H9 (cell line): ENCODE measurements around the gene SOBP. TPM values are rescaled to one million over a fixed set of nuclear protein-coding genes. Genes with fewer than 3 reads are reported as not detected.
A peak's percentile ranks its signal among the peaks of the same experiment; 100 is the strongest.

Experiments
- DNase-seq: peaks from one replicate; pipeline ENCODE4 v3.0.0-alpha.2; 2017
- H2AFZ ChIP-seq: one replicate; pipeline ENCODE4 v1.6.1; 2013; ENCODE audit warnings: mild to moderate bottlenecking, low read length, control low read depth, moderate library complexity
- H2AK5ac ChIP-seq: 2 replicates; pipeline ENCODE4 v1.6.1; 2013; ENCODE audit warnings: low read length, control low read depth, mixed read lengths; ENCODE audit not compliant: insufficient read length
- H2BK120ac ChIP-seq: one replicate; pipeline ENCODE4 v1.6.1; 2013; ENCODE audit warnings: low read depth, mild to moderate bottlenecking, low read length, control low read depth, inconsistent platforms; ENCODE audit not compliant: poor library complexity, severe bottlenecking
- H2BK12ac ChIP-seq: 2 replicates; pipeline ENCODE4 v1.6.1; 2013; ENCODE audit warnings: low read length, control low read depth, mixed read lengths, low read depth; ENCODE audit not compliant: insufficient read length
- H2BK15ac ChIP-seq: 2 replicates; pipeline ENCODE4 v1.6.1; 2013; ENCODE audit warnings: low read depth, low read length, control low read depth
- H2BK20ac ChIP-seq: one replicate; pipeline ENCODE4 v1.6.1; 2013; ENCODE audit warnings: low read depth, mild to moderate bottlenecking, low read length, control low read depth, inconsistent platforms; ENCODE audit not compliant: poor library complexity, severe bottlenecking
- H2BK5ac ChIP-seq: 2 replicates; pipeline ENCODE4 v1.6.1; 2013; ENCODE audit warnings: low read length, control low read depth, mixed read lengths; ENCODE audit not compliant: insufficient read length
- H3K14ac ChIP-seq: 2 replicates; pipeline ENCODE4 v1.6.1; 2013; ENCODE audit warnings: low read length, control low read depth; ENCODE audit not compliant: insufficient read depth
- H3K18ac ChIP-seq: 2 replicates; pipeline ENCODE4 v1.6.1; 2013; ENCODE audit warnings: low read depth, mild to moderate bottlenecking, mixed read lengths, low read length, control low read depth; ENCODE audit not compliant: insufficient read length
- H3K23ac ChIP-seq: 2 replicates; pipeline ENCODE4 v1.6.1; 2013; ENCODE audit warnings: low read length, control low read depth, mixed read lengths, low read depth; ENCODE audit not compliant: insufficient read length
- H3K23me2 ChIP-seq: 2 replicates; pipeline ENCODE4 v1.6.1; 2013; ENCODE audit warnings: low read depth, mild to moderate bottlenecking, mixed read lengths, low read length, control low read depth; ENCODE audit not compliant: insufficient read length, poor library complexity, severe bottlenecking
- H3K27ac ChIP-seq: 2 replicates; pipeline ENCODE4 v1.5.1; 2013; ENCODE audit warnings: low read length, control low read depth, mixed read lengths, low read depth; ENCODE audit not compliant: insufficient read length
- H3K27me3 ChIP-seq: 2 replicates; pipeline ENCODE4 v1.6.1; 2013; ENCODE audit warnings: low read length, control low read depth, inconsistent platforms; ENCODE audit not compliant: insufficient read depth
- H3K4ac ChIP-seq: 2 replicates; pipeline ENCODE4 v1.6.1; 2013; ENCODE audit warnings: low read depth, mild to moderate bottlenecking, control low read depth, inconsistent platforms, low read length, moderate library complexity
- H3K4me1 ChIP-seq: 2 replicates; pipeline ENCODE4 v1.6.1; 2013; ENCODE audit warnings: low read length, control low read depth, inconsistent platforms; ENCODE audit not compliant: insufficient read depth
- H3K4me2 ChIP-seq: 2 replicates; pipeline ENCODE4 v1.6.1; 2013; ENCODE audit warnings: low read length, control low read depth, mixed read lengths; ENCODE audit not compliant: insufficient read length, insufficient read depth
- H3K56ac ChIP-seq: 2 replicates; pipeline ENCODE4 v1.6.1; 2013; ENCODE audit warnings: low read depth, mild to moderate bottlenecking, mixed read lengths, low read length, control low read depth; ENCODE audit not compliant: insufficient read length
- H3K79me1 ChIP-seq: 2 replicates; pipeline ENCODE4 v1.6.1; 2013; ENCODE audit warnings: low read depth, mild to moderate bottlenecking, moderate library complexity, low read length, control low read depth, inconsistent platforms; ENCODE audit not compliant: insufficient read depth, poor library complexity, severe bottlenecking
- H3K79me2 ChIP-seq: 2 replicates; pipeline ENCODE4 v1.6.1; 2013; ENCODE audit warnings: low read length, control low read depth, inconsistent platforms; ENCODE audit not compliant: insufficient read depth
- H3K9ac ChIP-seq: 2 replicates; pipeline ENCODE4 v1.6.1; 2013; ENCODE audit warnings: low read length, control low read depth, mixed read lengths; ENCODE audit not compliant: insufficient read length; ENCODE audit errors: extremely low read depth
- H3K9me3 ChIP-seq: one replicate; pipeline ENCODE4 v1.6.1; 2013; ENCODE audit warnings: low read depth, low read length, inconsistent platforms; ENCODE audit not compliant: control insufficient read depth
- H3T11ph ChIP-seq: one replicate; pipeline ENCODE4 v1.6.1; 2013; ENCODE audit warnings: mild to moderate bottlenecking, low read length, control low read depth, inconsistent platforms
- H4K20me1 ChIP-seq: one replicate; pipeline ENCODE4 v1.6.1; 2013; ENCODE audit not compliant: control insufficient read depth, insufficient read length, insufficient read depth
- H4K5ac ChIP-seq: 2 replicates; pipeline ENCODE4 v1.6.1; 2013; ENCODE audit warnings: low read depth, mild to moderate bottlenecking, mixed read lengths, low read length, control low read depth; ENCODE audit not compliant: insufficient read length
- H4K8ac ChIP-seq: replicated peaks from 2 replicates; pipeline ENCODE4 v1.6.1; 2013; ENCODE audit warnings: low read length, control low read depth, mixed read lengths, low read depth; ENCODE audit not compliant: insufficient read length
- H4K91ac ChIP-seq: 2 replicates; pipeline ENCODE4 v1.6.1; 2013; ENCODE audit warnings: low read depth, mild to moderate bottlenecking, moderate library complexity, mixed read lengths, low read length, control low read depth; ENCODE audit not compliant: insufficient read length
- H3K27ac Mint-ChIP-seq, 3 experiments: 2 replicates in 2 of 3; 3 replicates in 1 of 3; pipeline ENCODE4 v1.8.0; 2020 to 2021; ENCODE audit warnings: mixed read lengths in 3 of 3, mild to moderate bottlenecking in 1 of 3, moderate library complexity in 1 of 3
- H3K27me3 Mint-ChIP-seq: 2 replicates; pipeline ENCODE4 v1.8.0; 2021; ENCODE audit warnings: low read depth, mild to moderate bottlenecking, moderate library complexity, mixed read lengths
- H3K36me3 Mint-ChIP-seq, 3 experiments: 2 replicates in 2 of 3; 3 replicates in 1 of 3; pipeline ENCODE4 v1.8.0; 2020 to 2021; ENCODE audit warnings: low read depth in 3 of 3, mixed read lengths in 3 of 3; ENCODE audit not compliant: insufficient read depth in 1 of 3
- H3K4me1 Mint-ChIP-seq, 2 experiments: 2 replicates each; pipeline ENCODE4 v1.8.0; 2020; ENCODE audit warnings: mixed read lengths in 2 of 2
- H3K4me3 Mint-ChIP-seq, 2 experiments: 2 replicates in 1 of 2; 3 replicates in 1 of 2; pipeline ENCODE4 v1.8.0; 2020 to 2021; ENCODE audit warnings: mild to moderate bottlenecking in 2 of 2, mixed read lengths in 2 of 2, moderate library complexity in 1 of 2
- H3K9me3 Mint-ChIP-seq, 2 experiments: 2 replicates in 1 of 2; 3 replicates in 1 of 2; pipeline ENCODE4 v1.8.0; 2020; ENCODE audit warnings: mild to moderate bottlenecking in 2 of 2, mixed read lengths in 2 of 2, moderate library complexity in 1 of 2
- WGBS: extraction: QIAGEN DNeasy Blood & Tissue Kit; methylation state at CpG from one replicate; pipeline ENCODE4 v1.1.7; 2013; ENCODE audit warnings: missing lambda C conversion rate, low lambda C conversion rate, mixed read lengths; ENCODE audit not compliant: insufficient read length; ENCODE audit errors: extremely low coverage; 5-methylcytosine and 5-hydroxymethylcytosine counted together
- total RNA-seq: library from RNA; stranded (reverse); gene quantifications from 2 replicates; pipeline ENCODE4 v1.2.1, GENCODE V29; 2021
- TF ChIP-seq, protein P1 (sequence below): fragments of 200-600 bp; sonication (generic); conservative IDR thresholded peaks from 3 replicates; pipeline ENCODE4 v1.8.0; 2021; ENCODE audit warnings: antibody characterized with exemption, mild to moderate bottlenecking

Gene SOBP
- total RNA-seq, 1 experiment from 2014 or later, result 4.3 TPM

DNA sequence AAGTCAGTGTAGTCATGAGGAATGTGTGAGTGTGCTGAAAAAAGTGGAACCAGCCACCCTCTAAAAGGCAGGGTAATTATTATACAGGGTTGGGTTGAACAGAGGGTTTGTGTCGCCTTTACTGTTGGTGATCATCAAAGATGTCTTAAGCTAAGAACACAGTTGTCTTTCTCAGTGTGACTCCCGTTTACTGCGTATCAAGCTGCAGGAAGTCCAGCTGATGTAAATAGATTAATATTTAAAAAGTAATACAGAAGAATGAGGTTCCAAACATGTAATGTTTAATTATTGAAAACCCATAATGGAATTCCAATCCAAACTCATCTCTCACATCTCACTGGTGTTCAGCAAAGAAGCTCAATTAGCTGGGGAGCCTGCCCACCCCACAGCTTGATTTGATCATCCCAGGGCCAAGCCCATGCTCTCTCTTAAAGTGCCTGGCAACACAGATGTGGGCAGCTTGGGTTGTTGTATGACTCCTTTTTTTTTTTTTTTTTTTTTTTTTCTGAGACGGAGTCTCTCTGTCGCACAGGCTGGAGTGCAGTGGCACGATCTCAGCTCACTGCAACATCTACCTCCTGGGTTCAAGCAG is 127.5 kb downstream of the SOBP start:
- Histone ChIP-seq H3T11ph (no peak overlapping the region), H3K4ac (no peak overlapping the region), H3K4me1 (peaks cover 31% of the 10 kb centered on the region), H4K20me1 (no peaks in the 10 kb centered on the region), H2BK5ac (no peak overlapping the region), H2BK120ac (no peak overlapping the region), H3K27ac (no peak overlapping the region), H2BK15ac (no peak overlapping the region), H3K14ac (no peak overlapping the region), H3K79me2 (no peaks in the 10 kb centered on the region), H3K23me2 (no peaks in the 10 kb centered on the region), H2AK5ac (no peak overlapping the region), H3K27me3 (no peaks in the 10 kb centered on the region), H4K91ac (no peak overlapping the region), H3K79me1 (no peaks in the 10 kb centered on the region), H3K4me2 (no peak overlapping the region), H2BK12ac (no peak overlapping the region), H2BK20ac (no peak overlapping the region), H3K56ac (no peak overlapping the region), H3K23ac (no peak overlapping the region), H4K8ac (no peak overlapping the region), H3K9ac (no peak overlapping the region), H3K18ac (no peak overlapping the region), H2AFZ (no peak overlapping the region), H3K9me3 (no peaks in the 10 kb centered on the region), H4K5ac (no peak overlapping the region)
- Mint-ChIP-seq H3K9me3 (no peaks in the 10 kb centered on the region), H3K4me1 (peaks cover 57 to 66% of the 10 kb centered on the region in 2 experiments), H3K36me3 (no peaks in the 10 kb centered on the region), H3K27me3 (no peaks in the 10 kb centered on the region), H3K4me3 (no peak overlapping the region), H3K27ac (0 out of 7 replicates have a peak overlapping the region, but pooled peaks of 1 of the 3 experiments have one; percentile 14)
- DNase-seq, result no peak
- TF ChIP-seq, protein P1, sequence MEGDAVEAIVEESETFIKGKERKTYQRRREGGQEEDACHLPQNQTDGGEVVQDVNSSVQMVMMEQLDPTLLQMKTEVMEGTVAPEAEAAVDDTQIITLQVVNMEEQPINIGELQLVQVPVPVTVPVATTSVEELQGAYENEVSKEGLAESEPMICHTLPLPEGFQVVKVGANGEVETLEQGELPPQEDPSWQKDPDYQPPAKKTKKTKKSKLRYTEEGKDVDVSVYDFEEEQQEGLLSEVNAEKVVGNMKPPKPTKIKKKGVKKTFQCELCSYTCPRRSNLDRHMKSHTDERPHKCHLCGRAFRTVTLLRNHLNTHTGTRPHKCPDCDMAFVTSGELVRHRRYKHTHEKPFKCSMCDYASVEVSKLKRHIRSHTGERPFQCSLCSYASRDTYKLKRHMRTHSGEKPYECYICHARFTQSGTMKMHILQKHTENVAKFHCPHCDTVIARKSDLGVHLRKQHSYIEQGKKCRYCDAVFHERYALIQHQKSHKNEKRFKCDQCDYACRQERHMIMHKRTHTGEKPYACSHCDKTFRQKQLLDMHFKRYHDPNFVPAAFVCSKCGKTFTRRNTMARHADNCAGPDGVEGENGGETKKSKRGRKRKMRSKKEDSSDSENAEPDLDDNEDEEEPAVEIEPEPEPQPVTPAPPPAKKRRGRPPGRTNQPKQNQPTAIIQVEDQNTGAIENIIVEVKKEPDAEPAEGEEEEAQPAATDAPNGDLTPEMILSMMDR, result no peak
- no CpG with 5 or more reads among the region's 6 CpGs for WGBS
